Peyer's patch (tissue), 4 donors: Measurements from ENCODE around the gene GGA3. TPM values are rescaled to one million over a fixed set of nuclear protein-coding genes. Genes with fewer than 3 reads are reported as not detected.

Experiments used
- DNase-seq, 3 donors: peaks; one replicate each; pipeline ENCODE4 v3.0.0-alpha.2; 2017 to 2019
- H3K27ac ChIP-seq, 4 donors: fragments of 200-600 bp; sonication (generic); one replicate each; pipeline ENCODE4 v1.5.1; 2016 to 2019
- H3K27me3 ChIP-seq, 2 donors: fragments of 200-600 bp; sonication (generic); one replicate each; pipeline ENCODE4 v1.5.1; 2019
- H3K36me3 ChIP-seq, 3 donors: fragments of 200-600 bp; sonication (generic); one replicate each; pipeline ENCODE4 v1.5.1; 2016 to 2019
- H3K4me1 ChIP-seq, 4 donors: fragments of 200-600 bp; sonication (generic); one replicate each; pipeline ENCODE4 v1.5.1; 2016 to 2019
- H3K4me3 ChIP-seq, 4 donors: fragments of 200-600 bp; sonication (generic); 1 replicate in 3 of 4; 2 replicates in 1 of 4; pipeline ENCODE4 v1.5.1; 2016 to 2019; ENCODE audit warnings: mild to moderate bottlenecking in 1 of 4
- H3K9me3 ChIP-seq, 4 donors: fragments of 200-600 bp; sonication (generic); one replicate each; pipeline ENCODE4 v1.5.1; 2016 to 2019; ENCODE audit warnings: mild to moderate bottlenecking in 1 of 4
- POLR2A ChIP-seq, 2 donors: fragments of 450-650 bp; IDR thresholded peaks; one replicate each; pipeline ENCODE4 v1.5.1; 2017; ENCODE audit warnings: antibody characterized with exemption in 2 of 2, mild to moderate bottlenecking in 2 of 2, moderate library complexity in 2 of 2
- total RNA-seq, 4 donors: library from RNA; depleted of rRNA; stranded (reverse); fragments of >200 nt; gene quantifications; one replicate each; pipeline ENCODE4 v1.1.0, GENCODE V29; 2016
- TF ChIP-seq, protein P1 (sequence below), 6 experiments: fragments of 450-650 bp in 4 of 6; fragments of 200-600 bp in 2 of 6; sonication (generic) in 1 of 6; IDR thresholded peaks; one replicate each; pipeline ENCODE4 v1.5.1; 2017 to 2019; ENCODE audit warnings: antibody characterized with exemption in 6 of 6, mild to moderate bottlenecking in 3 of 6, moderate library complexity in 1 of 6

The GGA3 gene
- total RNA-seq, 4 donors from 2014 or later, result 34.0 to 153 (median 77.0) TPM

DNA sequence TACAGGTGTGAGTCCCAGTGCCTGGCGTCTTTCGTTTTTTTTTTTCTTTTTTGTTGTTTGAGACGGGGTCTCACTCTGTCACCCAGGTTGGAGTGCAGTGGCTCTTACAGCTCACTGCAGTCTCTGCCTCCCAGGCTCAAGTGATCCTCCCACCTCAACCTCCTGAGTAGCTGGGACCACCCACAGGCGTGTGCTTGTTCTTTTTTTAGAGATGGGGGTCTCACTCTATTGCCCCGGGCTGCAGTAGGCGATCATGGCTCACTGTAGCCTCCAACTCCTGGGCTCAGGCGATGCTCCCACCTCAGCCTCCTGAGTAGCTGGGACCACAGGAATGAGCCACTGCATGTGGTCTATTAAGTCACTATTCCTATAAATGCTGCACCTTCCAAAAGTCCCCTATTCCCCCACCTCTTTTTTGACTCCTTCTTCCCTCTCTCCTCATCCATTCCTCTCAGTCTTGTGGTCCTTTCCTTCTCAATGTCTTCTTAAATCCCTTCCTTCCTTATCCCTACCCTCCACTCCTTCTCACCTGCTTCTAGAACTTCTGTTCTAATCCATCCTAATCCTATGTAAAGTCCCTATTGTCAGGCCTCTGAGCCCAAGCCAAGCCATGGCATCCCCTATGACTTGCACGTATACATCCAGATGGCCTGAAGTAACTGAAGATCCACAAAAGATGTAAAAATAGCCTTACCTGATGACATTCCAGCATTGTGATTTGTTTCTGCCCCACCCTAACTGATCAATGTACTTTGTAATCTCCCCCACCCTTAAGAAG, 9.2 kb downstream of the GGA3 start:
- no peaks in the 10 kb centered on the region for H3K27me3 ChIP-seq
- H3K36me3 ChIP-seq, result peaks cover 0 to 8% (median 0%) of the 10 kb centered on the region in 3 donors
- H3K4me3 ChIP-seq, result no peak overlapping the region
- TF ChIP-seq, protein P1, sequence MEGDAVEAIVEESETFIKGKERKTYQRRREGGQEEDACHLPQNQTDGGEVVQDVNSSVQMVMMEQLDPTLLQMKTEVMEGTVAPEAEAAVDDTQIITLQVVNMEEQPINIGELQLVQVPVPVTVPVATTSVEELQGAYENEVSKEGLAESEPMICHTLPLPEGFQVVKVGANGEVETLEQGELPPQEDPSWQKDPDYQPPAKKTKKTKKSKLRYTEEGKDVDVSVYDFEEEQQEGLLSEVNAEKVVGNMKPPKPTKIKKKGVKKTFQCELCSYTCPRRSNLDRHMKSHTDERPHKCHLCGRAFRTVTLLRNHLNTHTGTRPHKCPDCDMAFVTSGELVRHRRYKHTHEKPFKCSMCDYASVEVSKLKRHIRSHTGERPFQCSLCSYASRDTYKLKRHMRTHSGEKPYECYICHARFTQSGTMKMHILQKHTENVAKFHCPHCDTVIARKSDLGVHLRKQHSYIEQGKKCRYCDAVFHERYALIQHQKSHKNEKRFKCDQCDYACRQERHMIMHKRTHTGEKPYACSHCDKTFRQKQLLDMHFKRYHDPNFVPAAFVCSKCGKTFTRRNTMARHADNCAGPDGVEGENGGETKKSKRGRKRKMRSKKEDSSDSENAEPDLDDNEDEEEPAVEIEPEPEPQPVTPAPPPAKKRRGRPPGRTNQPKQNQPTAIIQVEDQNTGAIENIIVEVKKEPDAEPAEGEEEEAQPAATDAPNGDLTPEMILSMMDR (IDR thresholded peaks at IDR 0.05), result no peak
- no peak for TF ChIP-seq POLR2A (IDR thresholded peaks at IDR 0.05)
- DNase-seq, result no peak
- peak overlapping the region in 1 of 4 donors; percentile 72 for H3K27ac ChIP-seq
- H3K4me1 ChIP-seq, result peaks cover 0 to 8% (median 2%) of the 10 kb centered on the region in 4 donors
- H3K9me3 ChIP-seq, result no peaks in the 10 kb centered on the region

DNA sequence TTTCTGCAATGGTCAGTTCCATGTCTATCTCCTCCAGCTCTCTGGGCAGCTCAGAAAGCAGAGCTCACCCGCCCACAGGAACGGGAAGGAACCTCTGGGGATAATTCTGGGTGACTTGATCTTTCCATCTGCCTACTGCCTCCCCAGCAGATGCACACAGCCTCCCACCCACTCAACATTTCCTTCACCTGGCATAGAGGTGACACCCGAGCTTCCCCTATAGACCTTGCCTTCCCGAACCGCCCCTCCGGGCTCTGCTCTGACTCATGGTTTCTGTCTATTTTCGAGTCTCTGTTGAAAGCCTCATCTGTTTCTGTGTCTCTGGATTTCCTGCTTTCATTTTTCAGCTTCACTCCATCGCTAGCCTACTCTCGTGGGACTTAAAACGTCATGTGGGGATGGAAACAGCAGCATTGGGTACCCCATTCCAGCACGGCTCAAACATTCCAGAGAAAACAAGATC, 11.4 kb downstream of the GGA3 start:
- peak overlapping the region in 3 of 4 donors; percentile 6 to 72 (median 59) for H3K27ac ChIP-seq
- no peaks in the 10 kb centered on the region for H3K27me3 ChIP-seq
- peak in 2 of 3 donors; percentile 58 to 79 for DNase-seq
- peak overlapping the region in 2 of 4 donors; percentile 4 to 15 for H3K4me3 ChIP-seq
- TF ChIP-seq, protein P1 (IDR thresholded peaks at IDR 0.05), result no peak
- no peak for TF ChIP-seq POLR2A (IDR thresholded peaks at IDR 0.05)
- peaks cover 0 to 25% (median 0%) of the 10 kb centered on the region in 3 donors for H3K36me3 ChIP-seq
- H3K9me3 ChIP-seq, result no peaks in the 10 kb centered on the region
- H3K4me1 ChIP-seq, result peaks cover 0 to 15% (median 5%) of the 10 kb centered on the region in 4 donors

- Histone ChIP-seq H3K4me1 (peaks cover 0 to 18% (median 7%) of the 10 kb centered on the region in 4 donors), H3K36me3 (peaks cover 0 to 29% (median 0%) of the 10 kb centered on the region in 3 donors), H3K4me3 (no peak overlapping the region), H3K27me3 (no peaks in the 10 kb centered on the region), H3K27ac (peak overlapping the region in 3 of 4 donors; percentile 6 to 72 (median 59)), H3K9me3 (no peaks in the 10 kb centered on the region)
- TF ChIP-seq, protein P1 (IDR thresholded peaks at IDR 0.05), result no peak
- no peak for TF ChIP-seq POLR2A (IDR thresholded peaks at IDR 0.05)
- DNase-seq, result no peak
Measured at GRCh38 chr17:75249564-75249963, 11.8 kb downstream of the GGA3 start.

GRCh38 chr17:75246404-75246803, 15.0 kb downstream of the GGA3 start:
- TF ChIP-seq POLR2A (IDR thresholded peaks at IDR 0.05), result no peak
- TF ChIP-seq, protein P1 (IDR thresholded peaks at IDR 0.05), result no peak
- no peak for DNase-seq
- H3K36me3 ChIP-seq, result peaks cover 0 to 61% (median 0%) of the 10 kb centered on the region in 3 donors
- no peaks in the 10 kb centered on the region for H3K9me3 ChIP-seq
- peak overlapping the region in 1 of 4 donors; percentile 81 for H3K27ac ChIP-seq
- no peaks in the 10 kb centered on the region for H3K27me3 ChIP-seq
- no peak overlapping the region for H3K4me3 ChIP-seq
- peaks cover 0 to 31% (median 13%) of the 10 kb centered on the region in 4 donors for H3K4me1 ChIP-seq

DNA sequence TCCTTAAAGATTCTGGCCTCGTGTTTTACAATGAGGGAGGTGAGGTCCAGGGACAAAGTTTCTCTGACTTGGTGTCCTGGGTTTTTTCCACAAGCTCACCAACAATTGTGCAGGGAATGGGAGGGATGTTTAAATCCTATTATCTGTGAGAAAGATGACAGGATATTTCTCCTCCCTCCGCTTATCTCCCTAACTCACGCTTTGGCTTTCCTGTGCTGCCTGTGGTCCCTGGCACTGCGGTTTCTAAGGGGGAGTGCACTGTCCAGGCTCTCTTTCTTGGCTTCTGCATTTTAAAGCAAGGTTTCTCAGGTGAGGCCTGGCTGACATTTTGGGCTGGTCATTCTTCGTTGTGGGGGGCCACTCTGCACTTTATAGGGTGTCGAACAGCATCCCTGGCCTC, 16.4 kb downstream of the GGA3 start:
- H3K4me1 ChIP-seq, result peaks cover 0 to 29% (median 12%) of the 10 kb centered on the region in 4 donors
- TF ChIP-seq, protein P1 (IDR thresholded peaks at IDR 0.05), result no peak
- no peak for TF ChIP-seq POLR2A (IDR thresholded peaks at IDR 0.05)
- no peak overlapping the region for H3K4me3 ChIP-seq
- H3K27me3 ChIP-seq, result no peaks in the 10 kb centered on the region
- no peak for DNase-seq
- peak overlapping the region in 2 of 4 donors; percentile 73 to 81 for H3K27ac ChIP-seq
- no peaks in the 10 kb centered on the region for H3K9me3 ChIP-seq
- peaks cover 0 to 75% (median 0%) of the 10 kb centered on the region in 3 donors for H3K36me3 ChIP-seq
